ENCODE measurements around the gene CAMK1G.

GRCh38 chr1:209585197-209585596 lies 1.7 kb downstream of the CAMK1G start:
- TF ChIP-seq EZH2 (IDR thresholded peaks at IDR 0.05; ENCODE audit: borderline replicate concordance, insufficient read depth, low read length, poor library complexity, severe bottlenecking) (no peak), CTCF (IDR thresholded peaks at IDR 0.05; ENCODE audit: poor library complexity, severe bottlenecking) (no peak), EP300 (conservative IDR thresholded peaks at IDR 0.05; ENCODE audit: poor library complexity, severe bottlenecking) (no peak), MXI1 (conservative IDR thresholded peaks at IDR 0.05; ENCODE audit: poor library complexity, severe bottlenecking) (no peak), RAD21 (conservative IDR thresholded peaks at IDR 0.05) (no peak), POLR2AphosphoS5 (IDR thresholded peaks at IDR 0.05) (no peak), SMC3 (conservative IDR thresholded peaks at IDR 0.05; ENCODE audit: poor library complexity) (no peak), TAF1 (IDR thresholded peaks at IDR 0.05; ENCODE audit: low read depth) (no peak), REST (IDR thresholded peaks at IDR 0.05; ENCODE audit: borderline replicate concordance) (no peak)
